ENCODE results near the gene FAM204A. TPM values are rescaled to one million over a fixed set of nuclear protein-coding genes. Genes with fewer than 3 reads are reported as not detected.

The FAM204A gene
- total and polyA plus RNA-seq, 2 of the 13 experiments (the other 11 are each of a cell fraction or from before 2014, with no cell fraction given) = 9.2 to 61.0 TPM

GRCh38 chr10:118341791-118342637, at the start of gene FAM204A (continued):
- TF ChIP-seq ZNF44 (CRISPR knock-in tag; IDR thresholded peaks at IDR 0.05) = no peak

- BruUV-seq (replicated peaks) = no TSS peak
- Histone ChIP-seq H3K79me2 (ENCODE audit: insufficient read depth, low read length) (no peaks in the 10 kb centered on the region), H3K27ac (ENCODE audit: extremely low read length, insufficient read depth, low read length) (no peak overlapping the region), H3K4me3 (replicated peaks in 1 of 3; ENCODE audit: insufficient read depth in 1 of 3, low read depth in 2 of 3, low read length in 3 of 3) (no peak overlapping the region), H3K9me3 (ENCODE audit: low read length) (no peaks in the 10 kb centered on the region), H3K9ac (ENCODE audit: insufficient read depth, low read depth, low read length) (no peak overlapping the region), H3K36me3 (replicated peaks in 1 of 2; ENCODE audit: control insufficient read depth in 1 of 2, insufficient read depth in 2 of 2, low read length in 2 of 2) (no peaks in the 10 kb centered on the region), H3K4me2 (ENCODE audit: low read depth, low read length) (no peak overlapping the region), H3K27me3 (ENCODE audit: control insufficient read depth in 1 of 2, insufficient read depth in 2 of 2, low read length in 2 of 2) (no peaks in the 10 kb centered on the region), H3K4me1 (ENCODE audit: insufficient read depth, low read length) (no peaks in the 10 kb centered on the region), H2AFZ (ENCODE audit: low read length) (no peak overlapping the region), H4K20me1 (ENCODE audit: insufficient read depth, low read length) (no peaks in the 10 kb centered on the region)
- no peak for DNase-seq (ENCODE audit: low spot score)
- in situ Hi-C loops (cut with HindIII; ENCODE audit: extremely low pct_ligation_motif_present, low pct_unique_long_range_greater_than_20kb) (no loop called here), intact Hi-C loops (cut with micrococcal nuclease; ENCODE audit: unreplicated experiment) (no loop called here)
- CTCF ChIA-PET (ENCODE audit: low intra/inter-chr PET ratio, low total read pairs) = no interaction called here
- POLR2A ChIA-PET = no interaction called here
- WGBS (ENCODE audit: low lambda C conversion rate) = 6% methylated on average over 1 of the region's 1 CpG
- FAIRE-seq = no peak
- no peak for TF ChIP-seq PBX2 (CRISPR knock-in tag; IDR thresholded peaks at IDR 0.05)
- TF ChIP-seq SRSF1 (optimal IDR thresholded peaks at IDR 0.05; ENCODE audit: low read depth, low read length) = no peak
- no peak for TF ChIP-seq ZNF776 (CRISPR knock-in tag; IDR thresholded peaks at IDR 0.05)
- TF ChIP-seq ZSCAN25 (CRISPR knock-in tag; IDR thresholded peaks at IDR 0.05) = no peak
- TF ChIP-seq THRA (CRISPR knock-in tag; IDR thresholded peaks at IDR 0.05; ENCODE audit: borderline replicate concordance) = no peak
- TF ChIP-seq ZBTB14 (CRISPR knock-in tag; IDR thresholded peaks at IDR 0.05) = no peak
- ATAC-seq = no peak
These were observed 41.6 kb upstream of the FAM204A start for GRCh38 chr10:118383699-118384098.
